Activated CD4-positive, alpha-beta T cell treated with anti-CD3 and anti-CD28 coated beads, Interleukin-2, amount 50 U/mL, for 1 hour (primary cell): ENCODE measurements around the gene MATCAP1.

ENCODE experiments used
- DNase-seq: peaks from one replicate; pipeline ENCODE4 v3.0.0-alpha.2; 2020

MATCAP1 gene

DNA sequence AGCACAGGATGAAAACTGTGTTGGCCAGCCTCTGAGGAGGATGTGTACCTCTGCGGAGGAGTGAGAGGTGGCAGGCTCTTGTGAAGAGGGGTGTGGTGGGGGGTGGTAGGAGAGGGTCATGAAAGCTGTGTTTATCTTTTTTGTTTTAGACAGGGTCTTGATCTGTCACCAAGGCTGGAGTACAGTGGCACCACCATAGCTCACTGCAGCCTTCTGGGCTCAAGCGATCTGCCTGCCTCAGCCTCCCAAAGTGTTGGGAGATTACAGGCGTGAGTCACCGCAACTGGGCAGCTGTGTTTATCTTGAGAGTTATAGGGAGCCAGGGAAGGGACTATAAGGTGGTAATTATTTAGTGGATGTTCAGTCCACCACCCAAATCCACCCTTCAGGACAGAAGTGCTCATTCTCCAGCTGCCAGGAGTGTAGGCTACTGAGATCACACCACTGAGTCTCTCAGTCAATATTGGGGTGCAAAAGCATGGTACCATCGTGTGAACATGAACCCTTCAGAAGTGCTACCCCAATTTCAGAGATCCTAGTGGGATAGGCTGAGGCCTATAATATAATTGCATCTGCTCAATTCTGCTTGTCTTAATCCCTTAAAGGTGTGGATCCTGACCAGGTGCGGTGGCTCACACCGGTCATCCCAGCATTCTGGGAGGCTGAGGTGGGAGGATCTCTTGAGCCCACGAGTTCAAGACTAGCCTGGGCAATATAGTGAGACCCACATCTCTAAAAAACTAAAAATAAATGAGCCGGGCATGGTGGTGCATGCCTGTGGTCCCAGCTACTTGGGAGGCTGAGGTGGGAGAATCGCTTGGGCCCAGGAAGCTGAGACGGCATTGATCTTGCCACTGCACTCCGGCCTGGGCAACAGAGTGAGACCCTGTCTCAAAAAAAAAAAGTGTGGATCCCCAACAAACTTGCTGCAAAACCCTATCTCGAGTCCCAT lies 7.0 kb upstream of the MATCAP1 start:
- no peak for DNase-seq

- DNase-seq, result no peak
These were observed 6.3 kb upstream of the MATCAP1 start, which contains the start of gene EXOC3L1 for GRCh38 chr16:67190041-67190440. TSS of gene EXOC3L1 (minus strand) at chr16:67190136. CDS start at chr16:67189676, 460 bp downstream.

DNA sequence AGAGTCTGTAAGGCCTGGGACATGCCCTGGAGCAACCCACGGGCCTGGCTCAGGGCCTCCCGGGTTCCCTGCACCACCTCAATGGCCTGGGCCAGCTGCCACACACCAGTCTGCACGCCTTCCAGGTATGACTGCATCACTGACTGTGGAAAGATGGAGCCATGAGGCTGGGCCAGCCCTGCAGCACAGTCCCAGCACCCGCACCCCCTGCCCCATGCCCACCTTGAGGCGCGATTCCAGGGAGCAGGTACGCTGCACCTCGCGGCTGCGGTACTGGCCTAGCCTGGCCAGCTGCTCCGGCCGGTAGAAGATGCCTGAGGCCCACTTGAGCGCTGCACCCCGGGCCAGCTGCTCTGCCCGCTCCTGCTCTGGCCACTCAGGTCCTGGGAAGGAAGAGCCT lies 5.0 kb upstream of the MATCAP1 start:
- DNase-seq, result no peak

DNA sequence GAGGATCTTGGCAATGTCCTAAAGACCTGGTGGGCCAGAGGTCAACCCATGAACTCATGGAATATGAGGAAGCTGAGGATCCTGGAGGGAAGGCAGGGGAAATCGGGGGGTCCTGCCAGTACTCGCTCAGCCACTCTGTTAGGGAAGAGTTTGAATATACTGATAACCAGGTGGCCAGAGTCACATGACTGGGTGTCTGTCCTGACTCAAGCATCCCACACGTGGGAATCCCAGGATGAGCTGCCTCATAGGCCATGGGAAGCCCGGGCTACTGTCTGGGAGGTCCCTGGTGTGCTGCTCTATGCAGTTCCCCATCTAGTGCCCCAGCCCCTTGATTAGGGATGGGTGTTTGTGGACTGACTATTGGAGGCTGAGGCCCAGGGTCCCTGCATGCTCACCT lies 4.6 kb upstream of the MATCAP1 start:
- DNase-seq, result no peak

- DNase-seq, result no peak
These were observed 3.6 kb upstream of the MATCAP1 start for GRCh38 chr16:67187175-67187890.

GRCh38 chr16:67186550-67186950 lies 2.8 kb upstream of the MATCAP1 start:
- no peak for DNase-seq

DNA sequence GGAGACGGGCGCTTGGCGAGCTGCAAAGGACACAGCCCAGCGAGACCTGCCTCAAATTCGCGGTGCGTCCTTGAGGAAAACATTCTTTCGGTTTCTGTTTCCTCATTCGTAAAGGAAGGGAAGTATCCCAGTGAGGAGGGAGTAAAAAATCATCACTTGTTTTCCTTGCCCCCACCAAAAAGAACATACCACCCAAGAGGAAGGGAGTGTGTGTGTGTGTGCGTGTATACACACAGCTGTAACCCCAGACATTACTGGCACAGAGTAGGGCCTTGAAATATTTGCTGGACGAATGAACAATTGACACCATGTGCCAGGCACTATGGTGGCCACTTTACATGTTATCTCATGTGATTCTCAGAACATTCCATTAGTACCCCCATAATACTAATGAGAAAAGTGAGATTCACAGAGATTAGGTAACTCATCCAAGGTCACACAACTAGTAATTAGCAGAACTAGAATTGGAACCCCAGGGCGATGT lies 1.9 kb upstream of the MATCAP1 start:
- DNase-seq, result no peak

- DNase-seq, result peak; percentile 87
These were observed 1.4 kb upstream of the MATCAP1 start for GRCh38 chr16:67184995-67185650.

GRCh38 chr16:67184453-67184994 lies 761 bp upstream of the MATCAP1 start:
- no peak for DNase-seq

DNA sequence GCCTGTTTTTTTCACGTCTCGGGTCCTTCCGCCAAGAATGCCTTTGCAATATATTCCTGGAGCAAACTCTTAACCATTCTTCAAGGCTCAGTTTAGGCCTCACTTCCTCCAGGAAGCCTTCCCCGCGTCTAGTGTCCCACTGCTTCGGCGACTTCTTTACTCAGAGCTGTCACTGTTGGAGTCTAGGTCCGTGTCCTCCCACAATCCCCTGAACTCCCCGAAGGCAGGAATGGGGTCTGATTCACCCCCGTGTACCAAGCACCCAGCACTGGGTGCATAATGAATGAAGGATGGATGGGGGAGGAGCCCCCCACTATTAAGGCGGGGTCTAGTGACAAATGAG lies 508 bp downstream of the MATCAP1 start:
- no peak for DNase-seq

- no peak for DNase-seq
These were observed 1.5 kb downstream of the MATCAP1 start for GRCh38 chr16:67182288-67182687.

GRCh38 chr16:67181346-67181745 lies 2.4 kb downstream of the MATCAP1 start:
- DNase-seq, result no peak

DNA sequence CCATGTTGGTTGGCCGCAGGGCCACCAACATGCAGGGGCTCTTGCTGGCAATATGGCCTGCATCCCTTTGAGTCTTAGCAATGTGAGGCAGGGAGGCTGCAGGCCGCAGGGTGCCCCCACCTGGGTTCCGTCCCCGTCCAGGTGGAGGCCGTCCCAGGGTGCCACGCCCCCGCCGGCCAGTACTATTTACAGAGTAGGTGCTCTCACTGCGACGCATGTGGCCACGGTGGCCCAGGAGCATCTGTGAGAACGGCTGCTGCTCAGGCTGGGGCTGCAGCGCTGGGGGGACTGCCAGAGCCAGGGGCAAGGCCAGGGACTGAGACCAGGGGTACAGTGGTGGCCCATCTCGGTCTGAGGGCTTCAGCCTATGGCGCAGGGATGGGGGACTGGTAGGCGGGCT lies 3.6 kb downstream of the MATCAP1 start:
- DNase-seq, result no peak

- DNase-seq, result no peak
These were observed 4.2 kb downstream of the MATCAP1 start for GRCh38 chr16:67179421-67180080.

GRCh38 chr16:67177743-67178699 lies 5.7 kb downstream of the MATCAP1 start:
- DNase-seq, result peak; percentile 62

- no peak for DNase-seq
These were observed 7.1 kb downstream of the MATCAP1 start for GRCh38 chr16:67176662-67177061.

- no peak for DNase-seq
These were observed 9.0 kb downstream of the MATCAP1 start for GRCh38 chr16:67174706-67175231.

- peak; percentile 63 for DNase-seq
These were observed 9.7 kb downstream of the MATCAP1 start for GRCh38 chr16:67173808-67174705.

- DNase-seq, result no peak
These were observed 10.4 kb downstream of the MATCAP1 start for GRCh38 chr16:67173323-67173722.
